Activated T-cell treated with anti-CD3 and anti-CD28 coated beads, Interleukin-2, amount 50 U/mL, for 72 hours (primary cell): Measurements from ENCODE around the gene KY. TPM values are rescaled to one million over a fixed set of nuclear protein-coding genes. Genes with fewer than 3 reads are reported as not detected.
"Not testable (repeated sequence)": the region's sequence is repeated elsewhere in the genome, so short reads cannot be mapped to it uniquely, and the experiment has no call there.

Experiments
- ATAC-seq, 2 donors: fragments of 150-1000 bp; cut with Tn5 transposase; replicated peaks in 1 of 2; 2 replicates each; pipeline ENCODE4 v1.10.0; 2021; ENCODE audit warnings: moderate library complexity in 2 of 2, mild to moderate bottlenecking in 1 of 2
- DNase-seq, 2 donors: peaks; one replicate each; pipeline ENCODE4 v3.0.0; 2021 to 2022; ENCODE audit warnings: mixed read lengths in 1 of 2
- H3K27ac Mint-ChIP-seq: one replicate; pipeline ENCODE4 v1.8.0; 2022; ENCODE audit warnings: mild to moderate bottlenecking, moderate library complexity, mixed read lengths
- H3K27me3 Mint-ChIP-seq: one replicate; pipeline ENCODE4 v1.8.0; 2022; ENCODE audit warnings: low read depth, mixed read lengths
- H3K36me3 Mint-ChIP-seq, 2 donors: one replicate each; pipeline ENCODE4 v1.8.0; 2022; ENCODE audit warnings: mixed read lengths in 2 of 2, mild to moderate bottlenecking in 1 of 2; ENCODE audit not compliant: insufficient read depth in 2 of 2
- H3K4me1 Mint-ChIP-seq: one replicate; pipeline ENCODE4 v1.8.0; 2022; ENCODE audit warnings: low read depth, mixed read lengths
- H3K4me3 Mint-ChIP-seq, 2 donors: one replicate each; pipeline ENCODE4 v1.8.0; 2022; ENCODE audit warnings: mild to moderate bottlenecking in 2 of 2, mixed read lengths in 2 of 2, moderate library complexity in 2 of 2
- H3K9me3 Mint-ChIP-seq, 2 donors: one replicate each; pipeline ENCODE4 v1.8.0; 2022; ENCODE audit warnings: mixed read lengths in 2 of 2
- total RNA-seq, 2 donors: library from RNA; stranded (reverse); gene quantifications; one replicate each; pipeline ENCODE4 v1.2.3, GENCODE V29; 2022

The KY gene
- total RNA-seq, 2 donors from 2014 or later: not detected

DNA sequence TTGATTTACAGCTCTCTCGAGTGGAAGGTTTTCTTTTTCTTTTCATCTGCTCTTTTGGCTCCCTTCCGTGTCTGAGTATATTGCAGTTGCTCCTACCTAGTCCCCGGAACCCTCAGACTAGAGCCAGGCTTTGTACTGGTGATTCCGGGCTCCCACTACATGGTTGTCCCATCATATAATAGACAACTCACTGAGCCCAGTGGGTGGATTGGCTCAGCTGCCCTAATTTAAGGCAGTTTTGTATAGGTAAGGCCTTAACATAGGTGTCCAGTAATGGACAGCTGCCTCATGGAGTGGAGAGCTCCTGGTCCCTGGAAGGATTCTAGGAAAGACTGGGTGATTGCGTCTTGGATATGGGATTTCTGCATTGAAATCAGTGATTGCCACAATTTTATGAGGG, 58.0 kb downstream of the KY start:
- Mint-ChIP-seq H3K9me3 (no peaks in the 10 kb centered on the region), H3K27ac (no peak overlapping the region), H3K4me3 (no peak overlapping the region), H3K27me3 (no peaks in the 10 kb centered on the region), H3K36me3 (no peaks in the 10 kb centered on the region), H3K4me1 (no peaks in the 10 kb centered on the region)
- ATAC-seq (no peak), DNase-seq (no peak)

DNA sequence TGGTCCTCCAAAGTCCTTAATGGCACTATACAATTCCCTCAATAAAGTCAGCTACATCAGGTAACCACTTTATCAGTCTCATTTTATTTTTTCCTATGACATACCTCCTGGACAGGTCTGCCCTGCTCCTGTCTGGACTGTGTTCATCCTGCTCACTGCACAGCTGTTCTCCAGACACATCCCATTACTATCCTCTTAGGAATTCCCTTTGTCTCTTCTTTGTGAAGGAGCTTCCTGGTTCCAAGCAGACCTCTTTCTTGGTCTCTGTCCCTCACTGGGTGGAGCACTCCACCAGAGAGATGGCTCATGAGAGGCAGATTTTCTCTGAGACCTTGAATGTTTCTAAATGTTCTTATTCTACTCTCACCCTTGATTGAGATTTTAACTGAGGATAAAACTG, 60.1 kb downstream of the KY start:
- H3K4me1 Mint-ChIP-seq: no peaks in the 10 kb centered on the region
- ATAC-seq (no peak), DNase-seq (no peak)
- H3K36me3 Mint-ChIP-seq: no peaks in the 10 kb centered on the region
- H3K4me3 Mint-ChIP-seq: no peak overlapping the region
- no peak overlapping the region for H3K27ac Mint-ChIP-seq
- H3K9me3 Mint-ChIP-seq: no peaks in the 10 kb centered on the region
- no peaks in the 10 kb centered on the region for H3K27me3 Mint-ChIP-seq

DNA sequence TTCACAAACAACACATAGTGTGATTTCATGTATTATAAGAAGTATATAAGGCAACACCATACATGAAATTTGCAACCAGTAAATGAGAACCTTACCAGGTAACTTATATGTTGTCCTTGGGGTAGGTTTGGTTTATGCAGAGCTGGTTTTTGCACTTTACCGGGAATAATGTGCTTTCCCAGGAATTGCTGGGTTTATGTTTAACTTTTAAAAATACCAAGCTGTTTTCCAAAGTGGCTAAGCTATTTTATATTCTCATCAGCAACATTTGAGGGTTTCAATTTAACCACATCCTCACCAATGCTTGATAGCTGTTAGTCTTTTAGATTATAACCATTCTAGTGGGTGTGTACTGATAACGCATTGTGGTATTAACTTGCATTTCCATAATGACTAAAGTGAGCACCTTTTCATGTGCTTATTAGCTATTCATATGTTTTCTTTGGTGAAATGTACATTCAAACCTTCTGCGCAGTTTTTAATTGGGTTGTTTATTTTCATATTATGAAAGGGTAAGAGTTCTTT, 71.6 kb downstream of the KY start:
- no peak overlapping the region for H3K4me3 Mint-ChIP-seq
- peaks cover 4% of the 10 kb centered on the region in 2 donors for H3K9me3 Mint-ChIP-seq
- ATAC-seq (no peak), DNase-seq (no peak)
- no peak overlapping the region for H3K27ac Mint-ChIP-seq
- H3K36me3 Mint-ChIP-seq: peaks cover 1 to 6% of the 10 kb centered on the region in 2 donors
- H3K27me3 Mint-ChIP-seq: no peaks in the 10 kb centered on the region
- no peaks in the 10 kb centered on the region for H3K4me1 Mint-ChIP-seq

DNA sequence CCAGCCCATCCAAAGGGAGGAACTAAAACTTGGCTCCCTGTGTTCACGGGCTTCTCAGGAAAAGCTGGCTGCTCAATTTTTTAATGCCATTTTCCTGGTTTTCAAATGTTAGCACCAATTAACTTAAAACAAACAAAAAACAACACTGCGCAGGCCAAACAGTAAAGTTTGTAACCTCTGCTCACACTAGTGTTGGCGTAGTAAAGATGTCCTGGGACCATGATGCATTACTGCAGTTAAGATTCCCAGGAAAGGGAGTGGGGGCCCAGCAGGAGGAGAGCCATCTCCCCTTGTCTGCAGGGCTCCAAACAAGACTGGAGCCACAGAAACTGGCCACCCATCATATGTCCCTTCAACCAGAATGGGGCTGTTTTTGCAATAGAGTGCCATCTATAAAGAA, 74.0 kb downstream of the KY start:
- Mint-ChIP-seq H3K4me1 (no peaks in the 10 kb centered on the region), H3K27me3 (no peaks in the 10 kb centered on the region), H3K36me3 (peaks cover 0 to 1% of the 10 kb centered on the region in 2 donors), H3K9me3 (peaks cover 0 to 4% of the 10 kb centered on the region in 2 donors), H3K27ac (no peak overlapping the region), H3K4me3 (no peak overlapping the region)
- ATAC-seq (no peak), DNase-seq (no peak)

DNA sequence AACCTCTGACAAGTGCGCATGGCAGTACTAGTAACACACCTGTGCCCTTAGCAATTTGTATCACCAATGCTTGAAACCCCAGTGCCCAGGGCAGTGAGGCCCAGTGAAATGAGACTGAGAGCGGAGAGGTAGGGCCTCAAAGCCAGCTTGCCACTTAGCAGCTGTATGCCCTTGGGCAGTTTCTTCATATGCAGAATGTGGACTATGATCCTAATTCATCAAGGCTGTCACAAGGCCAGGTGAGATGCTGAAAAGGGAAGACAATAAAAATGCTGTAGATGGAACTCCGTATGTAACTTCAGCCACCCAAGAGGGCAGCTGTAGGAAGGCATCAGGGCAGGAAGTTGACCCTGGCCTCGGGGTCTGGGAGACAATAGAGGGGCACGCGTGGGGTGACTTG, 74.4 kb downstream of the KY start:
- no peak for ATAC-seq

DNA sequence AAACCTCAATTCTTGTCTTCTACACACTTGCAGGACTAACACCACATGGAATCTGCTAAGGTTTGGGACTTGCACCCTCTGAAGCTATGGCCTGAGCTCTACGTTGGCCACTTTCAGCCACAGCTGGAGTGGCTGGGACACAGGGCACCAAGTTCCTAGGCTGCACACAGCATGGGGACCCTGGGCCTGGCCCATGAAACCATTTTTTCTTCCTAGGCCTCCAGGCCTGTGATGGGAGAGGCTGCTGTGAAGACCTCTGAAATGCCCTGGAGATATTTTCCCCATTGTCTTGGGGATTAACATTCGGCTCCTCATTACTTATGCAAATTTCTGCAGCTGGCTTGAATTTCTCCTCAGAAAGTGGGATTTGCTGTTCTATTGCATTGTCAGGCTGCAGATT, 80.9 kb downstream of the KY start:
- H3K9me3 Mint-ChIP-seq: peaks cover 12 to 14% of the 10 kb centered on the region in 2 donors
- DNase-seq, H3K27ac Mint-ChIP-seq, H3K4me3 Mint-ChIP-seq, H3K27me3 Mint-ChIP-seq, H3K36me3 Mint-ChIP-seq, ATAC-seq, H3K4me1 Mint-ChIP-seq: not testable (repeated sequence)

More for the DNA sequence above, 74.4 kb downstream of the KY start:
- no peaks in the 10 kb centered on the region for H3K27me3 Mint-ChIP-seq
- peaks cover 0 to 1% of the 10 kb centered on the region in 2 donors for H3K36me3 Mint-ChIP-seq
- H3K4me1 Mint-ChIP-seq: no peaks in the 10 kb centered on the region
- DNase-seq: no peak
- peaks cover 0 to 4% of the 10 kb centered on the region in 2 donors for H3K9me3 Mint-ChIP-seq
- H3K27ac Mint-ChIP-seq: no peak overlapping the region
- H3K4me3 Mint-ChIP-seq: no peak overlapping the region

DNA sequence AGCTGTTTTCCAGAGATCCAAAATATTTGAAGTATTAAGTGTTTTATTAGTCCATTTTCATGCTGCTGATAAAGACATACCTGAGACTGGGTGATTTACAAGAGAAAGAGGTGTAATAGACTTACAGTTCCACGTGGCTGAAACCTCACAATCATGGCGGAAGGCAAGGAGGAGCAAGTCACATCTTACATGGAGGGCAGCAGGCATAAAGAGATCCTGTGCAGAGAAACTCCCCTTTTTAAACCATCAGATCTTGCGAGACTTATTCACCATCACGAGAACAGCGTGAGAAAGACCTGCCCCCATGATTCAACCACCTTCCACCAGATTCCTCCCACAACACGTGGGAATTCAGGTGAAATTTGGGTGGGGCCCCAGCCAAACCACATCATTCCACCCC, 82.0 kb downstream of the KY start:
- no peak overlapping the region for H3K4me3 Mint-ChIP-seq
- no peaks in the 10 kb centered on the region for H3K27me3 Mint-ChIP-seq
- H3K27ac Mint-ChIP-seq: no peak overlapping the region
- no peak for DNase-seq
- H3K4me1 Mint-ChIP-seq: no peaks in the 10 kb centered on the region
- H3K9me3 Mint-ChIP-seq: peaks cover 12 to 14% of the 10 kb centered on the region in 2 donors
- H3K36me3 Mint-ChIP-seq: peaks cover 2 to 9% of the 10 kb centered on the region in 2 donors
- no peak for ATAC-seq

DNA sequence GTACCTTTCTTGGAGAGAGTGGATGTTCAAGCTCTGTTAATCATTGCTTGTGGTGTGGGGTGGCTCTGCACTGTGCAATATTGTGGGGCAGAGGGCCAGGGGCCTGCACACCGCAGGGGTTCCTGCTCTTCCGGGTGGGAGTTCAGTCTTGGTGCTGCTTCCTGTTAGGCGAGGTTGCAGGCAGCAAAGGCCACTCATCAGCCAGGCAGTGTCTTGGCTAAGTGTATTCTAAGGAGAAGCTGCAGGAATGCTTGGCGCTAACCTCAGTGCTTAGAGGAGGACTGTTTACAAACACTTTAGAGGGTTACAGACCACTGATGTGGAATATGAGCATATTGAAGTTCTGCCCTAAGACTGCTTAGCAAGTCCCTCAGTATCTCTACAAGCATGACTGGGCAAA, 83.2 kb downstream of the KY start:
- DNase-seq (no peak), ATAC-seq (no peak)
- peaks cover 12 to 14% of the 10 kb centered on the region in 2 donors for H3K9me3 Mint-ChIP-seq
- peaks cover 2 to 9% of the 10 kb centered on the region in 2 donors for H3K36me3 Mint-ChIP-seq
- H3K4me3 Mint-ChIP-seq: no peak overlapping the region
- H3K27me3 Mint-ChIP-seq: no peaks in the 10 kb centered on the region
- no peak overlapping the region for H3K27ac Mint-ChIP-seq
- no peaks in the 10 kb centered on the region for H3K4me1 Mint-ChIP-seq

DNA sequence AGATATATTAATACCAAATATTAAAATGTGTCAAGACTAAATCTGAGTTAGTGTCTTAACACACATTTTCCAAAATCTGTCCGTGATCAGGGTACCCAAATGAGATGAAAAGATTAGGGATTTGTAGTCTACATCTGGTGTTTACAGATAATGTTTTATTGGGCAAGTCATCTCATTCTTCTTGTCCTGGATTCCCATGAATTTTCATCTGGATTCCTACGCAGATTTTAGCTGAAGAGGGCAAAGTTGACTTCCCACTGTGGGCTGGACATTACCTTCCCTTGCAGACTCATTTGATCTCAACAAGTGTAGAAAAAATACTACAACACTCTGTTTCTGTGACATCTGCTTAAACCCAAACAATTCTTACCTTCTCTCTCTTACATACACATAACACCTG, 85.8 kb downstream of the KY start:
- Mint-ChIP-seq H3K4me3 (no peak overlapping the region), H3K9me3 (peaks cover 6 to 7% of the 10 kb centered on the region in 2 donors), H3K36me3 (peaks cover 2 to 4% of the 10 kb centered on the region in 2 donors), H3K27me3 (no peaks in the 10 kb centered on the region), H3K4me1 (no peaks in the 10 kb centered on the region), H3K27ac (no peak overlapping the region)
- ATAC-seq: no peak
- no peak for DNase-seq

DNA sequence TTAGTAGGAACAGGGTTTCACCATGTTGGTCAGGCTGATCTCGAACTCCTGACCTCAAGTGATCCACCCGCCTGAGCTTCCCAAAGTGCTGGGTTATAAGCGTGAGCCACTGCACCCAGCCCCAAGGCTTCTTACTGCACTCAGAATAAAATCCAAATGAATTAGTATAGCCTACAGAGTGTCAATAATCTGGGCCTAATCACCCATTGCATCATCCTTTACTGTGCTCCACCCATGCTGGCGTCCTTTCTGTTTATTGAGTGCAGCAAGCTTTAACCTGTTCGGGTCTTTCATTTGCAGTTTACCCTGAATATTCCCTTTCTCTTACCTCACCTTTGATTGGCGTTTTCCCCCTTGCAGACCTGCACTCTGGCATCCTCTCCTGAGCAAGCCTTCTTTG, 87.2 kb downstream of the KY start:
- no peaks in the 10 kb centered on the region for H3K27me3 Mint-ChIP-seq

DNA sequence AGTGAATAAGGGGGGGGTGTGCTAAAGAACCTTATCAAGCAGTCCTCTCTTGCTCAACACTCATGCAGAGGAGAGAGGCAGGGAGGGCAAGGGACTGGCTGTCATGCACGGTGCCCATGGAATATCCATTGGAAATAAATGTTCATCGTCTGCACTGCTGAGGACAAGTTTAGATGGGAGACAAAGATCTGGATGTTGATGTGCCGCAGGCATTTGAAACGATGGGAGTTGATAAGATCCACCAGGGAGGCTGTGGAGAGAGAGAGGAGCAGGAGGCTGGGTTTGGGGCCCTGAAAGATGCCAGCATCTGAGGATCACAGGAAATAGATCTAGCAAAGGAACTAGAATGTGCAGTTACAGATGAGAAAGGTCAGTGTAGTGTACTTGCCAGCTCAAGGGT, 88.8 kb downstream of the KY start:
- Mint-ChIP-seq H3K9me3 (no peaks in the 10 kb centered on the region), H3K27me3 (no peaks in the 10 kb centered on the region), H3K27ac (no peak overlapping the region), H3K4me1 (no peaks in the 10 kb centered on the region), H3K4me3 (no peak overlapping the region), H3K36me3 (peaks cover 0 to 8% of the 10 kb centered on the region in 2 donors)
- ATAC-seq (no peak), DNase-seq (no peak)

More for the DNA sequence above, 87.2 kb downstream of the KY start:
- Mint-ChIP-seq H3K4me1 (no peaks in the 10 kb centered on the region), H3K4me3 (no peak overlapping the region), H3K27ac (no peak overlapping the region), H3K36me3 (peaks cover 0 to 5% of the 10 kb centered on the region in 2 donors), H3K9me3 (peaks cover 1 to 2% of the 10 kb centered on the region in 2 donors)
- DNase-seq (no peak), ATAC-seq (no peak)

DNA sequence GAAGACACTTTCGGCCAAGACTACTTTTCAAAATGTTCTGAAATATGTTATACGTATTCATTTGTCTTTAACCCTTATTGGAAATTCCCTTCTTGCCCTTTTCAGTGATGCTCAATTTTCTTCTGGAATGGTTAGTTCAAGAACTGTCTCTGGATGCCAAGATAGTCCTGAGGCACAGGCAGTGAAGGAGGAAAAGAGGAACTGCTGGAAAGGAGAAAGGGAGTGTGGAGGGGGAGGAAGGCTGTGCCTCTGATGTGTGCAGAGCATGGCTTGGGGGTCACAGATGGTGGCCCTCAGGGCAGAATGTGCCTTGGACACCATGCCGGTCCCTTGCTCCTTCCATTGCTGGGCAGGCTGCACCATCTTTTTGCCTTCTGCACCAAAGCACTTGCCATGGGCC, 91.2 kb downstream of the KY start:
- H3K27ac Mint-ChIP-seq: no peak overlapping the region
- H3K4me1 Mint-ChIP-seq: no peaks in the 10 kb centered on the region
- no peak overlapping the region for H3K4me3 Mint-ChIP-seq
- no peaks in the 10 kb centered on the region for H3K9me3 Mint-ChIP-seq
- ATAC-seq (no peak), DNase-seq (no peak)
- H3K27me3 Mint-ChIP-seq: no peaks in the 10 kb centered on the region
- peaks cover 0 to 8% of the 10 kb centered on the region in 2 donors for H3K36me3 Mint-ChIP-seq
